WTC11 (cell line): ENCODE data around the gene INCENP. TPM values are rescaled to one million over a fixed set of nuclear protein-coding genes. Genes with fewer than 3 reads are reported as not detected.

Source experiments
- ATAC-seq: fragments of 200-7000 bp; cut with Tn5 transposase; 2 replicates; pipeline ENCODE4 v1.10.0; 2021; ENCODE audit warnings: mild to moderate bottlenecking, moderate library complexity
- CTCF ChIA-PET: fragments of 300-600 bp; sonication (Branson Sonifier 250); formaldehyde crosslinking; loops from one replicate; lab custom pipeline; 2021; ENCODE audit warnings: antibody characterized with exemption; lab: Charles Lee
- POLR2A ChIA-PET: fragments of 350-600 bp; sonication (Branson Sonifier 250); formaldehyde crosslinking; loops from one replicate; lab custom pipeline; 2021; ENCODE audit warnings: antibody characterized with exemption; lab: Charles Lee
- DNase-seq: peaks from one replicate; pipeline ENCODE4 v3.0.0; 2021; ENCODE audit warnings: low spot score
- H3K27ac Mint-ChIP-seq: 2 replicates; pipeline ENCODE4 v1.8.0; 2021; ENCODE audit warnings: mixed read lengths
- H3K27me3 Mint-ChIP-seq: 2 replicates; pipeline ENCODE4 v1.8.0; 2021; ENCODE audit warnings: low read depth, mild to moderate bottlenecking, moderate library complexity, mixed read lengths
- H3K36me3 Mint-ChIP-seq: 2 replicates; pipeline ENCODE4 v1.8.0; 2021; ENCODE audit warnings: mixed read lengths
- H3K4me1 Mint-ChIP-seq: 2 replicates; pipeline ENCODE4 v1.8.0; 2022; ENCODE audit warnings: mixed read lengths
- H3K4me3 Mint-ChIP-seq: 2 replicates; pipeline ENCODE4 v1.8.0; 2021; ENCODE audit warnings: mild to moderate bottlenecking, moderate library complexity, mixed read lengths
- H3K9me3 Mint-ChIP-seq: 2 replicates; pipeline ENCODE4 v1.8.0; 2021; ENCODE audit warnings: mixed read lengths
- HMGA2 ChIP-seq: fragments of 250-450 bp; sonication (Bioruptor Pico); IDR thresholded peaks from 2 replicates; pipeline ENCODE4 v1.4.0; 2021; ENCODE audit warnings: mild to moderate bottlenecking, moderate library complexity
- JAZF1 ChIP-seq: fragments of 250-450 bp; sonication (Bioruptor Pico); IDR thresholded peaks from 2 replicates; pipeline ENCODE4 v1.9.0; 2021; ENCODE audit warnings: moderate library complexity, mild to moderate bottlenecking, inconsistent platforms
- NFATC4 ChIP-seq: fragments of 250-450 bp; sonication (Bioruptor Pico); IDR thresholded peaks from 2 replicates; pipeline ENCODE4 v1.9.0; 2021; ENCODE audit warnings: mild to moderate bottlenecking
- NFE2L1 ChIP-seq: sonication (generic); formaldehyde crosslinking; IDR thresholded peaks from 2 replicates; pipeline ENCODE4 v1.8.1; 2023; ENCODE audit warnings: missing genetic modification reagents
- NR2C2 ChIP-seq: sonication (generic); formaldehyde crosslinking; IDR thresholded peaks from 2 replicates; pipeline ENCODE4 v1.8.0; 2022; ENCODE audit warnings: mild to moderate bottlenecking, missing genetic modification reagents
- NR3C1 ChIP-seq: sonication (generic); formaldehyde crosslinking; conservative IDR thresholded peaks from 2 replicates; pipeline ENCODE4 v1.8.1; 2023; ENCODE audit warnings: low read depth, mild to moderate bottlenecking, missing genetic modification reagents
- OVOL2 ChIP-seq: fragments of 250-450 bp; sonication (Bioruptor Pico); IDR thresholded peaks from 2 replicates; pipeline ENCODE4 v1.9.0; 2021; ENCODE audit warnings: mild to moderate bottlenecking, borderline replicate concordance
- RORB ChIP-seq: fragments of 250-450 bp; sonication (Bioruptor Pico); IDR thresholded peaks from 2 replicates; pipeline ENCODE4 v1.9.0; 2021; ENCODE audit warnings: mild to moderate bottlenecking
- SMAD3 ChIP-seq: sonication (generic); formaldehyde crosslinking; IDR thresholded peaks from 2 replicates; pipeline ENCODE4 v1.8.0; 2022; ENCODE audit warnings: missing genetic modification reagents, mild to moderate bottlenecking, borderline replicate concordance
- SMAD4 ChIP-seq: sonication (generic); formaldehyde crosslinking; IDR thresholded peaks from 2 replicates; pipeline ENCODE4 v1.8.0; 2022; ENCODE audit warnings: mild to moderate bottlenecking, missing genetic modification reagents
- SOX15 ChIP-seq: fragments of 250-450 bp; sonication (Bioruptor Pico); IDR thresholded peaks from 2 replicates; pipeline ENCODE4 v1.9.0; 2021; ENCODE audit warnings: mild to moderate bottlenecking
- TCF7 ChIP-seq: sonication (generic); formaldehyde crosslinking; IDR thresholded peaks from 2 replicates; pipeline ENCODE4 v1.8.0; 2022; ENCODE audit warnings: mild to moderate bottlenecking, low read depth, missing genetic modification reagents, moderate library complexity
- ZNF121 ChIP-seq: sonication (generic); formaldehyde crosslinking; IDR thresholded peaks from 2 replicates; pipeline ENCODE4 v1.8.0; 2023; ENCODE audit warnings: missing genetic modification reagents
- ZNF219 ChIP-seq: sonication (generic); formaldehyde crosslinking; IDR thresholded peaks from 2 replicates; pipeline ENCODE4 v1.8.0; 2023; ENCODE audit warnings: missing genetic modification reagents, mild to moderate bottlenecking, borderline replicate concordance
- ZNF232 ChIP-seq: sonication (generic); formaldehyde crosslinking; IDR thresholded peaks from 2 replicates; pipeline ENCODE4 v1.8.0; 2022; ENCODE audit warnings: mild to moderate bottlenecking, missing genetic modification reagents
- ZNF263 ChIP-seq: sonication (generic); formaldehyde crosslinking; IDR thresholded peaks from 2 replicates; pipeline ENCODE4 v1.8.1; 2022; ENCODE audit warnings: low read depth, mild to moderate bottlenecking, moderate library complexity, missing genetic modification reagents
- ZNF423 ChIP-seq: fragments of 250-450 bp; sonication (Bioruptor Pico); IDR thresholded peaks from 2 replicates; pipeline ENCODE4 v2.1.2; 2022; ENCODE audit warnings: mild to moderate bottlenecking, moderate library complexity
- ZNF671 ChIP-seq: fragments of 250-450 bp; sonication (Bioruptor Pico); IDR thresholded peaks from 2 replicates; pipeline ENCODE4 v1.8.0; 2021; ENCODE audit warnings: mild to moderate bottlenecking
- total RNA-seq: library from RNA; stranded (reverse); gene quantifications from 3 replicates; pipeline ENCODE4 v1.2.3, GENCODE V29; 2021
- TF ChIP-seq, protein P1 (sequence below): fragments of 250-450 bp; sonication (Bioruptor Pico); IDR thresholded peaks from 2 replicates; pipeline ENCODE4 v2.1.2; 2022; ENCODE audit warnings: mild to moderate bottlenecking, moderate library complexity
- TF ChIP-seq, protein P2 (sequence below): fragments of 250-450 bp; sonication (Bioruptor Pico); IDR thresholded peaks from 2 replicates; pipeline ENCODE4 v1.9.0; 2021; ENCODE audit warnings: moderate library complexity, mild to moderate bottlenecking, inconsistent platforms, borderline replicate concordance
- TF ChIP-seq, protein P3 (sequence below): sonication (generic); formaldehyde crosslinking; IDR thresholded peaks from 2 replicates; pipeline ENCODE4 v1.8.1; 2022; ENCODE audit warnings: mild to moderate bottlenecking, missing genetic modification reagents, moderate library complexity, borderline replicate concordance
- TF ChIP-seq, protein P4 (sequence below): fragments of 200-600 bp; IDR thresholded peaks from 2 replicates; pipeline ENCODE4 v1.8.0; 2022; ENCODE audit warnings: antibody characterized with exemption

Gene INCENP
- total RNA-seq, 1 experiment from 2014 or later: 158 TPM

DNA sequence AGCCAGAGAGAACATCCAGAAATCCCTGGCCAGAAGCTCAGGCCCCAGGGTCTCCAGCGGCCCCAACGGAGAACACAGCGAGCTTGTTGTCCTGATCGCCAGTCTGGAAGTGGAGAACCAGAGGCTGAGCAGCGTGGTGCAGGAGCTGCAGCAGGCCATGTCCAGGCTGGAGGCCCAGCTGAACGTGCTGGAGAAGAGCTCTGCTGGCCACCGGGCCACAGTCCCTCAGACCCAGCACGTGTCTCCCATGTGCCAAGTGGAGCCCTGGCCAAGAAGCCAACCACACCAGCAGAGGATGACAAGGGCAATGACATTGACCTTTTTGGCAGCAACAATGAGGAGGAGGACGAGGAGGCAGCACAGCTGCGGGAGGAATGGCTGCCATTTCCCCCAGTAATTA is 45.6 kb downstream of the INCENP start:
- Mint-ChIP-seq H3K27ac (no peak overlapping the region), H3K4me3 (no peak overlapping the region), H3K36me3 (no peaks in the 10 kb centered on the region), H3K27me3 (peaks cover 10% of the 10 kb centered on the region), H3K4me1 (0 out of 2 replicates have a peak, but pooled peaks cover 3% of the 10 kb centered on the region), H3K9me3 (no peaks in the 10 kb centered on the region)
- ChIA-PET CTCF (interaction anchor here (0.6 to 0.7 kb wide), 2 partner anchors 88 to 155 kb away, joined by 3 read pairs; no protein-coding TSS in a partner anchor), POLR2A (no interaction called here)
- no peak for ATAC-seq
- DNase-seq: no peak
- no peak for TF ChIP-seq HMGA2
- TF ChIP-seq NR3C1 (CRISPR knock-in tag): no peak
- TF ChIP-seq, protein P1, sequence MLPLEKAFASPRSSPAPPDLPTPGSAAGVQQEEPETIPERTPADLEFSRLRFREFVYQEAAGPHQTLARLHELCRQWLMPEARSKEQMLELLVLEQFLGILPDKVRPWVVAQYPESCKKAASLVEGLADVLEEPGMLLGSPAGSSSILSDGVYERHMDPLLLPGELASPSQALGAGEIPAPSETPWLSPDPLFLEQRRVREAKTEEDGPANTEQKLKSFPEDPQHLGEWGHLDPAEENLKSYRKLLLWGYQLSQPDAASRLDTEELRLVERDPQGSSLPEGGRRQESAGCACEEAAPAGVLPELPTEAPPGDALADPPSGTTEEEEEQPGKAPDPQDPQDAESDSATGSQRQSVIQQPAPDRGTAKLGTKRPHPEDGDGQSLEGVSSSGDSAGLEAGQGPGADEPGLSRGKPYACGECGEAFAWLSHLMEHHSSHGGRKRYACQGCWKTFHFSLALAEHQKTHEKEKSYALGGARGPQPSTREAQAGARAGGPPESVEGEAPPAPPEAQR (CRISPR knock-in tag): no peak
- TF ChIP-seq RORB: no peak
- TF ChIP-seq ZNF263: no peak
- TF ChIP-seq NFE2L1 (CRISPR knock-in tag): no peak

DNA sequence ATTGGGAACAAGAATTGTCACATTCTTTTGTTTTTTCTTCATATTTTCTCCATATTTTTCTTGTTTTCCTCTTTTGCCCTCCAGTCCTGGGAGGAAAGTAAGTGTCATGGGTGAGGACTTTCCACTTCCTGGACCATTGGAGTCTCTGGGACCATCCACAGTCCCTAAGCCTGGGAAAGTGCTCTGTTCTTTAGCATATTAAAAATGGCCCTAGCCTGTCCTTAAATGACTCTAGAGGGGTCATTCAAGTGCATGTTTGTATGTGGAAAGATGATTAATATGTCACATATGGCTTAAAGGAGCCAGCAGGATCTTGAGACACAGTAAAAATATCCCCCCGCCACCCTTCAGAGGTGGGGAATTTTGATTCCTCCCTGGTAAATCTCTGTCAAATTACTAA is 46.1 kb downstream of the INCENP start:
- TF ChIP-seq ZNF219 (CRISPR knock-in tag): no peak
- no peak for TF ChIP-seq SMAD4 (CRISPR knock-in tag)
- no peak for TF ChIP-seq JAZF1 (CRISPR knock-in tag)
- no peak for TF ChIP-seq TCF7
- no peak for TF ChIP-seq NFATC4 (CRISPR knock-in tag)
- no peak for TF ChIP-seq ZNF232 (CRISPR knock-in tag)
- TF ChIP-seq ZNF671 (CRISPR knock-in tag): no peak
- DNase-seq (no peak), ATAC-seq (no peak)
- Mint-ChIP-seq H3K4me3 (no peak overlapping the region), H3K27ac (no peak overlapping the region), H3K9me3 (no peaks in the 10 kb centered on the region), H3K4me1 (0 out of 2 replicates have a peak, but pooled peaks cover 3% of the 10 kb centered on the region), H3K36me3 (no peaks in the 10 kb centered on the region), H3K27me3 (peaks cover 11% of the 10 kb centered on the region)
- ChIA-PET CTCF (no interaction called here), POLR2A (no interaction called here)

DNA sequence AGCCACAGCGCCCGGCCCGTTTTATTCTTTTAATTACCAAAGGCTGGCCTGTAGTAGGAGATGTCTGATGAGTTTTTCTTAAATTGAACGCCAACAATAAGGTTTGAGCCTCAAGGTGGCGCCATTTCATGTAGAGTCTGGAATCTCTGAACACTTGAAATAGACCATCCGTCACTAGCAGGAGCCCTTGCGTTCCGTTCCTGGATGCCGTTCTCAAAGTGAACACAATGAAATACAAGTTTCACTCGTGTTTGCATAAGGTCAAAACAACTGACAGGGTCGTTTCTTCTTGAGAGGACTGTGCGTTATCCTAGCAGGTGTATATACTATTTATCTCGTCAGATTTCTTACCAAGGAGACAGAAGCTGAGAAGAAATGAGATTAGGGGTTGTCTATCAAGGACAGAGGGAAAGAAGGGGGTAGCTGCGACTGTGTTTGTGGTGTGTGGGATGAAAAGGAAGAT is 47.5 kb downstream of the INCENP start:
- CTCF ChIA-PET: interaction anchor here (0.7 to 2.2 kb wide), 12 partner anchors 13 to 169 kb away, joined by 3 to 12 read pairs (median 4); partner anchors contain the start of gene SCGB1D2
- no peak overlapping the region for H3K27ac Mint-ChIP-seq

DNA sequence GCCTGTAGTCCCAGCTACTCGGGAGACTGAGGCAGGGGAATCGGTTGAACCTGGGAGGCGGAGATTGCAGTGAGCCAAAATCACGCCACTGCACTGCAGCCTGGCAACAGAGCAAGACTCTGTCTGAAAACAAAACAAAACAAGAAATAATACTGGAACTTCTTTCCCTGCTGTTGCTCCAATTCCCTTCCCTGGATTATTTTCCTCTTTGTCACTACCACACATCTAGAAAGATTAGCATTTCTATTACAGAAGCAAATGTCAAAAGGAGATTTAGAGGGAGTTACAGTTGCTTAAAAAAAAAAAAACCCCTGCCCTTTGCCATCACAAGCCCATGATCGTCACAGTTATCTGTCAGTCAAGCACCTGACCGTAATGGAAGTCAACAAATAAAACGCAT is 48.5 kb downstream of the INCENP start:
- Mint-ChIP-seq H3K27ac (no peak overlapping the region), H3K4me1 (0 out of 2 replicates have a peak, but pooled peaks cover 3% of the 10 kb centered on the region), H3K4me3 (no peak overlapping the region), H3K27me3 (peaks cover 11% of the 10 kb centered on the region), H3K9me3 (no peaks in the 10 kb centered on the region), H3K36me3 (no peaks in the 10 kb centered on the region)
- TF ChIP-seq NR2C2 (CRISPR knock-in tag) (no peak), ZNF121 (CRISPR knock-in tag) (no peak), NR3C1 (CRISPR knock-in tag) (no peak), HMGA2 (no peak), OVOL2 (CRISPR knock-in tag) (no peak)
- TF ChIP-seq, protein P2, sequence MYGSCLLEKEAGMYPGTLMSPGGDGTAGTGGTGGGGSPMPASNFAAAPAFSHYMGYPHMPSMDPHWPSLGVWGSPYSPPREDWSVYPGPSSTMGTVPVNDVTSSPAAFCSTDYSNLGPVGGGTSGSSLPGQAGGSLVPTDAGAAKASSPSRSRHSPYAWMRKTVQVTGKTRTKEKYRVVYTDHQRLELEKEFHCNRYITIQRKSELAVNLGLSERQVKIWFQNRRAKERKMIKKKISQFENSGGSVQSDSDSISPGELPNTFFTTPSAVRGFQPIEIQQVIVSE (CRISPR knock-in tag): no peak
- TF ChIP-seq, protein P3, sequence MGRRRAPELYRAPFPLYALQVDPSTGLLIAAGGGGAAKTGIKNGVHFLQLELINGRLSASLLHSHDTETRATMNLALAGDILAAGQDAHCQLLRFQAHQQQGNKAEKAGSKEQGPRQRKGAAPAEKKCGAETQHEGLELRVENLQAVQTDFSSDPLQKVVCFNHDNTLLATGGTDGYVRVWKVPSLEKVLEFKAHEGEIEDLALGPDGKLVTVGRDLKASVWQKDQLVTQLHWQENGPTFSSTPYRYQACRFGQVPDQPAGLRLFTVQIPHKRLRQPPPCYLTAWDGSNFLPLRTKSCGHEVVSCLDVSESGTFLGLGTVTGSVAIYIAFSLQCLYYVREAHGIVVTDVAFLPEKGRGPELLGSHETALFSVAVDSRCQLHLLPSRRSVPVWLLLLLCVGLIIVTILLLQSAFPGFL (CRISPR knock-in tag): no peak
- ATAC-seq (no peak), DNase-seq (no peak)
- ChIA-PET CTCF (interaction anchor here (0.6 to 2.2 kb wide), 8 partner anchors 15 to 168 kb away, joined by 3 to 12 read pairs (median 5); partner anchors contain the start of gene SCGB1D2), POLR2A (no interaction called here)

More for the DNA sequence above, 47.5 kb downstream of the INCENP start:
- peak overlapping the region; percentile 39; the same call in 1 of the 2 replicates for H3K4me3 Mint-ChIP-seq
- peak; percentile 89 for ATAC-seq
- POLR2A ChIA-PET: no interaction called here
- 0 out of 2 replicates have a peak, but pooled peaks cover 3% of the 10 kb centered on the region for H3K4me1 Mint-ChIP-seq
- no peaks in the 10 kb centered on the region for H3K36me3 Mint-ChIP-seq
- no peaks in the 10 kb centered on the region for H3K9me3 Mint-ChIP-seq
- peaks cover 11% of the 10 kb centered on the region for H3K27me3 Mint-ChIP-seq
- TF ChIP-seq SMAD3: no peak
- TF ChIP-seq, protein P4, sequence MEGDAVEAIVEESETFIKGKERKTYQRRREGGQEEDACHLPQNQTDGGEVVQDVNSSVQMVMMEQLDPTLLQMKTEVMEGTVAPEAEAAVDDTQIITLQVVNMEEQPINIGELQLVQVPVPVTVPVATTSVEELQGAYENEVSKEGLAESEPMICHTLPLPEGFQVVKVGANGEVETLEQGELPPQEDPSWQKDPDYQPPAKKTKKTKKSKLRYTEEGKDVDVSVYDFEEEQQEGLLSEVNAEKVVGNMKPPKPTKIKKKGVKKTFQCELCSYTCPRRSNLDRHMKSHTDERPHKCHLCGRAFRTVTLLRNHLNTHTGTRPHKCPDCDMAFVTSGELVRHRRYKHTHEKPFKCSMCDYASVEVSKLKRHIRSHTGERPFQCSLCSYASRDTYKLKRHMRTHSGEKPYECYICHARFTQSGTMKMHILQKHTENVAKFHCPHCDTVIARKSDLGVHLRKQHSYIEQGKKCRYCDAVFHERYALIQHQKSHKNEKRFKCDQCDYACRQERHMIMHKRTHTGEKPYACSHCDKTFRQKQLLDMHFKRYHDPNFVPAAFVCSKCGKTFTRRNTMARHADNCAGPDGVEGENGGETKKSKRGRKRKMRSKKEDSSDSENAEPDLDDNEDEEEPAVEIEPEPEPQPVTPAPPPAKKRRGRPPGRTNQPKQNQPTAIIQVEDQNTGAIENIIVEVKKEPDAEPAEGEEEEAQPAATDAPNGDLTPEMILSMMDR: peak; percentile 57
- no peak for TF ChIP-seq ZNF423 (CRISPR knock-in tag)
- TF ChIP-seq NFE2L1 (CRISPR knock-in tag): no peak
- TF ChIP-seq SOX15: no peak
- TF ChIP-seq, all 79 proteins: peak for 1
- DNase-seq: peak; percentile 86
